SK-N-SH (cell line): ENCODE data around the gene FASTK. TPM values are rescaled to one million over a fixed set of nuclear protein-coding genes. Genes with fewer than 3 reads are reported as not detected.

Experiments used
- CTCF ChIA-PET: fragments of 300-600, 350-600 bp; formaldehyde crosslinking; extraction: SDS; loops from one replicate; lab custom pipeline; 2021; lab: Yijun Ruan, JAX
- POLR2A ChIA-PET: fragments of 350-600 bp; sonication (Branson Sonifier 250); formaldehyde crosslinking; extraction: SDS; loops from one replicate; lab custom pipeline; 2020; ENCODE audit warnings: antibody characterized with exemption, inconsistent platforms; lab: Yijun Ruan, JAX
- DNase-seq: peaks from one replicate; pipeline ENCODE4 v3.0.0; 2012
- H2AFZ ChIP-seq: fragments of 200-600 bp; sonication (generic); 2 replicates; pipeline ENCODE4 v1.8.1; 2016; ENCODE audit warnings: antibody characterized with exemption, mild to moderate bottlenecking, low read depth
- H3F3A ChIP-seq: fragments of 200-600 bp; sonication (generic); replicated peaks from 2 replicates; pipeline ENCODE3; 2016; ENCODE audit warnings: antibody characterized with exemption, mild to moderate bottlenecking; ENCODE audit not compliant: insufficient read depth
- H3K27ac ChIP-seq, 2 experiments: fragments of 200-500 bp in 1 of 2; fragments of 200-600 bp in 1 of 2; sonication (Bioruptor generic) in 1 of 2; sonication (generic), shearing (Covaris generic) in 1 of 2; 2 replicates each; pipeline versions ENCODE4 v1.5.1 to v1.6.1; 2014 to 2016; ENCODE audit warnings: low read depth in 2 of 2, inconsistent platforms in 1 of 2, low read length in 1 of 2, mild to moderate bottlenecking in 1 of 2, mixed read lengths in 1 of 2
- H3K27me3 ChIP-seq: fragments of 200-600 bp; sonication (generic), shearing (Covaris generic); 2 replicates; pipeline ENCODE4 v1.6.1; 2016; ENCODE audit warnings: mixed run types; ENCODE audit not compliant: insufficient read depth
- H3K36me3 ChIP-seq, 2 experiments: fragments of 200-500 bp in 1 of 2; fragments of 200-600 bp in 1 of 2; sonication (Bioruptor generic) in 1 of 2; sonication (generic) in 1 of 2; replicated peaks in 1 of 2; 2 replicates each; pipeline versions ENCODE3 to v1.5.1; 2014 to 2016; ENCODE audit warnings: low read length in 1 of 2, mild to moderate bottlenecking in 1 of 2; ENCODE audit not compliant: insufficient read depth in 2 of 2, control insufficient read depth in 1 of 2
- H3K4me1 ChIP-seq, 2 experiments: fragments of 200-500 bp in 1 of 2; fragments of 200-600 bp in 1 of 2; sonication (Bioruptor generic) in 1 of 2; sonication (generic), shearing (Covaris generic) in 1 of 2; 2 replicates each; pipeline versions ENCODE4 v1.5.1 to v1.6.1; 2014 to 2016; ENCODE audit warnings: low read depth in 1 of 2, low read length in 1 of 2, mixed run types in 1 of 2; ENCODE audit not compliant: insufficient read depth in 2 of 2, control insufficient read depth in 1 of 2
- H3K4me2 ChIP-seq: fragments of 200-600 bp; sonication (generic), shearing (Covaris generic); 2 replicates; pipeline ENCODE4 v1.6.1; 2017; ENCODE audit warnings: mixed run types
- H3K4me3 ChIP-seq, 2 experiments: fragments of 200-500 bp in 1 of 2; fragments of 200-600 bp in 1 of 2; sonication (Bioruptor generic) in 1 of 2; sonication (generic), shearing (Covaris generic) in 1 of 2; 2 replicates each; pipeline versions ENCODE4 v1.5.1 to v1.8.1; 2014 to 2016; ENCODE audit warnings: low read depth in 2 of 2, inconsistent platforms in 1 of 2, low read length in 1 of 2, mild to moderate bottlenecking in 1 of 2, mixed read lengths in 1 of 2, moderate library complexity in 1 of 2
- H3K79me2 ChIP-seq: fragments of 200-600 bp; sonication (generic); 2 replicates; pipeline ENCODE4 v1.8.1; 2017; ENCODE audit warnings: mild to moderate bottlenecking; ENCODE audit not compliant: insufficient read depth
- H3K9ac ChIP-seq: fragments of 200-600 bp; sonication (generic); 2 replicates; pipeline ENCODE4 v1.6.1; 2017; ENCODE audit warnings: mixed run types
- H3K9me2 ChIP-seq: fragments of 200-600 bp; sonication (generic); 2 replicates; pipeline ENCODE4 v1.6.1; 2017; ENCODE audit warnings: mixed run types
- H3K9me3 ChIP-seq: fragments of 200-600 bp; sonication (generic); 2 replicates; pipeline ENCODE4 v1.6.1; 2017; ENCODE audit warnings: mixed run types, mild to moderate bottlenecking, moderate library complexity
- H4K20me1 ChIP-seq: fragments of 200-600 bp; sonication (generic); 2 replicates; pipeline ENCODE4 v1.6.1; 2017; ENCODE audit warnings: mild to moderate bottlenecking, mixed run types; ENCODE audit not compliant: insufficient read depth
- CHD2 ChIP-seq: fragments of 150-350 bp; IDR thresholded peaks from 2 replicates; pipeline ENCODE4 v1.6.1; 2018; ENCODE audit warnings: low read length; ENCODE audit not compliant: partially characterized antibody
- FOSL2 ChIP-seq: IDR thresholded peaks from 2 replicates; pipeline ENCODE4 v1.4.0; 2012; ENCODE audit warnings: low read depth, mild to moderate bottlenecking, moderate library complexity, borderline replicate concordance
- FOXM1 ChIP-seq: IDR thresholded peaks from 2 replicates; pipeline ENCODE4 v1.4.0; 2012; ENCODE audit warnings: low read depth, mild to moderate bottlenecking
- GABPA ChIP-seq: IDR thresholded peaks from 2 replicates; pipeline ENCODE4 v1.4.0; 2012; ENCODE audit warnings: low read depth, mild to moderate bottlenecking
- GATA2 ChIP-seq: sonication (generic); formaldehyde crosslinking; IDR thresholded peaks from 2 replicates; pipeline ENCODE4 v1.5.0; 2020; ENCODE audit warnings: mild to moderate bottlenecking, missing genetic modification reagents
- JUND ChIP-seq: IDR thresholded peaks from 2 replicates; pipeline ENCODE4 v1.4.0; 2012
- MXI1 ChIP-seq: IDR thresholded peaks from 2 replicates; pipeline ENCODE4 v1.6.1; 2012; ENCODE audit warnings: mild to moderate bottlenecking, low read depth, low read length, improper control_type of control experiment
- POLR2AphosphoS5 ChIP-seq: IDR thresholded peaks from 2 replicates; pipeline ENCODE4 v1.6.1; 2012; ENCODE audit warnings: low read depth, low read length
- RAD21 ChIP-seq: IDR thresholded peaks from 2 replicates; pipeline ENCODE4 v1.6.1; 2012; ENCODE audit warnings: mild to moderate bottlenecking, low read length
- RCOR1 ChIP-seq: fragments of 150-350 bp; IDR thresholded peaks from 2 replicates; pipeline ENCODE4 v1.6.1; 2017; ENCODE audit warnings: antibody characterized with exemption, low read length
- RXRA ChIP-seq: IDR thresholded peaks from 2 replicates; pipeline ENCODE4 v1.4.0; 2012; ENCODE audit warnings: low read depth, mild to moderate bottlenecking, borderline replicate concordance
- SMC3 ChIP-seq: IDR thresholded peaks from 2 replicates; pipeline ENCODE4 v1.6.1; 2012; ENCODE audit warnings: low read depth, low read length, improper control_type of control experiment
- WGBS: methylation state at CpG from one replicate; pipeline ENCODE4 v1.1.6; 2017; ENCODE audit warnings: low lambda C conversion rate; 5-methylcytosine and 5-hydroxymethylcytosine counted together
- polyA plus RNA-seq, 3 experiments: library from polyadenylated mRNA; depleted of rRNA; stranded (reverse); fragments of >200 nt; gene quantifications; 2 replicates each; pipeline ENCODE4 v1.2.3, GENCODE V29; 2012
- TF ChIP-seq, protein P1 (sequence below): IDR thresholded peaks from 2 replicates; pipeline ENCODE4 v1.4.0; 2012; ENCODE audit warnings: low read depth, borderline replicate concordance
- TF ChIP-seq, protein P2 (sequence below): fragments of 150-350 bp; IDR thresholded peaks from 2 replicates; pipeline ENCODE4 v1.6.1; 2017; ENCODE audit warnings: antibody characterized with exemption, low read length, low read depth, borderline replicate concordance
- TF ChIP-seq, protein P3 (sequence below): fragments of 150-350 bp; IDR thresholded peaks from 2 replicates; pipeline ENCODE4 v1.6.1; 2016; ENCODE audit warnings: mild to moderate bottlenecking, low read depth, low read length
- TF ChIP-seq, protein P4 (sequence below): IDR thresholded peaks from 2 replicates; pipeline ENCODE4 v1.4.0; 2012; ENCODE audit warnings: low read depth

FASTK gene
- polyA plus RNA-seq, 1 of the 3 experiments (the other 2 are of a cell fraction) = 125 TPM

GRCh38 chr7:151126491-151127137 lies 46.0 kb upstream of the FASTK start:
- H4K20me1 ChIP-seq = peaks cover 24% of the 10 kb centered on the region

DNA sequence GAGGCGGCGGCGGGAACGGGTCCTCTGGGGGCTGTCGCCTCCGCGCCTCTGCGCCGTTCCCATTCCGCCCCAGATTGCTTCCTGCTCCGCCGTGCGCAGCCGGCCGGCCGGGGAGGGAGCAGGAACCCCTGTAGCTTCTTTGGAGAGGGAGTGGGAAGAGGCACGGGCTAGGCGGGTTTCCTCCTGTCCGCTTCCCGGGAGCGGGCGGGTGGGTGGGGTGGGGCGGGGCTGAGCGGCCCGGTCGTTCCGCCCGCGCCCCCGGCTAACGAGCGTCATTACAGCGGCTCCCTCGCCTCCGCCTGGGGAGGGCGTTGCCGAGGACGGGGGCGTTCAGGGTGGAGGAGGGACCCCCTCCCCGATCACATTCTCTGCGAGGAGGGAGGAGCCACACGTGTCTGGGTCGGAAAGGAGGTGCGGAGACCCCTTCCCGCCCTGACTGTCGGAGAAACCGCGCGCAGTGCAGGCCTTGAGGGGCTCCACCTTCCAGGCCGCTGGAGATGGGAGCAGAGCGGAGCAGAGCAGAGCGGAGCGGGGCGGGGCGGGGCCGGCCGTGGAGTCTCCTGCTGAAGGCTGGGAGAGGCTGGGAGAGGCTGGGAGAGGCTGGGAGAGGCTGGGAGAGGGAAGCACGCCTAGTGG lies 45.4 kb upstream of the FASTK start:
- peaks cover 18% of the 10 kb centered on the region; the same call in 1 of the 2 replicates for H3K79me2 ChIP-seq
- POLR2A ChIA-PET = no interaction called here
- H3K27ac ChIP-seq = no peak overlapping the region
- CTCF ChIA-PET = interaction anchor here (0.8 to 18.0 kb wide), 8 partner anchors 16 to 118 kb away, joined by 4 to 243 read pairs (median 13); partner anchors contain the start of gene GBX1
- no peaks in the 10 kb centered on the region for H3K27me3 ChIP-seq
- peaks cover 24% of the 10 kb centered on the region for H4K20me1 ChIP-seq
- DNase-seq = no peak
- H3K9me2 ChIP-seq = no peaks in the 10 kb centered on the region
- H3F3A ChIP-seq = peaks cover 4% of the 10 kb centered on the region
- H3K9me3 ChIP-seq = no peaks in the 10 kb centered on the region
- no peak for TF ChIP-seq JUND
- TF ChIP-seq, protein P1, sequence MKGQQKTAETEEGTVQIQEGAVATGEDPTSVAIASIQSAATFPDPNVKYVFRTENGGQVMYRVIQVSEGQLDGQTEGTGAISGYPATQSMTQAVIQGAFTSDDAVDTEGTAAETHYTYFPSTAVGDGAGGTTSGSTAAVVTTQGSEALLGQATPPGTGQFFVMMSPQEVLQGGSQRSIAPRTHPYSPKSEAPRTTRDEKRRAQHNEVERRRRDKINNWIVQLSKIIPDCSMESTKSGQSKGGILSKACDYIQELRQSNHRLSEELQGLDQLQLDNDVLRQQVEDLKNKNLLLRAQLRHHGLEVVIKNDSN = no peak
- TF ChIP-seq RAD21 = no peak
- no peak for TF ChIP-seq CHD2
- TF ChIP-seq, protein P2, sequence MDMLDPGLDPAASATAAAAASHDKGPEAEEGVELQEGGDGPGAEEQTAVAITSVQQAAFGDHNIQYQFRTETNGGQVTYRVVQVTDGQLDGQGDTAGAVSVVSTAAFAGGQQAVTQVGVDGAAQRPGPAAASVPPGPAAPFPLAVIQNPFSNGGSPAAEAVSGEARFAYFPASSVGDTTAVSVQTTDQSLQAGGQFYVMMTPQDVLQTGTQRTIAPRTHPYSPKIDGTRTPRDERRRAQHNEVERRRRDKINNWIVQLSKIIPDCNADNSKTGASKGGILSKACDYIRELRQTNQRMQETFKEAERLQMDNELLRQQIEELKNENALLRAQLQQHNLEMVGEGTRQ = no peak
- TF ChIP-seq GABPA = no peak
- no peak for TF ChIP-seq FOSL2
- TF ChIP-seq, protein P3, sequence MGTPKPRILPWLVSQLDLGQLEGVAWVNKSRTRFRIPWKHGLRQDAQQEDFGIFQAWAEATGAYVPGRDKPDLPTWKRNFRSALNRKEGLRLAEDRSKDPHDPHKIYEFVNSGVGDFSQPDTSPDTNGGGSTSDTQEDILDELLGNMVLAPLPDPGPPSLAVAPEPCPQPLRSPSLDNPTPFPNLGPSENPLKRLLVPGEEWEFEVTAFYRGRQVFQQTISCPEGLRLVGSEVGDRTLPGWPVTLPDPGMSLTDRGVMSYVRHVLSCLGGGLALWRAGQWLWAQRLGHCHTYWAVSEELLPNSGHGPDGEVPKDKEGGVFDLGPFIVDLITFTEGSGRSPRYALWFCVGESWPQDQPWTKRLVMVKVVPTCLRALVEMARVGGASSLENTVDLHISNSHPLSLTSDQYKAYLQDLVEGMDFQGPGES = no peak
- no peak for TF ChIP-seq GATA2 (CRISPR knock-in tag)
- no peak for TF ChIP-seq POLR2AphosphoS5
- peaks cover 0 to 12% of the 10 kb centered on the region in 2 experiments; a peak in 1 of 4 replicates for H3K4me1 ChIP-seq
- peaks cover 30 to 82% of the 10 kb centered on the region in 2 experiments for H3K36me3 ChIP-seq
- H2AFZ ChIP-seq = no peak overlapping the region
- no peak overlapping the region for H3K9ac ChIP-seq
- no peak overlapping the region for H3K4me2 ChIP-seq
- WGBS = 97% methylated on average over 58 of the region's 58 CpGs
- H3K4me3 ChIP-seq = no peak overlapping the region

More at GRCh38 chr7:151126491-151127137, 46.0 kb upstream of the FASTK start:
- ChIA-PET POLR2A (no interaction called here), CTCF (interaction anchor here (1.1 to 18.0 kb wide), 5 partner anchors 16 to 118 kb away, joined by 4 to 243 read pairs (median 13); partner anchors contain the start of gene GBX1)
- Histone ChIP-seq H3K9me2 (no peaks in the 10 kb centered on the region), H3F3A (peaks cover 4% of the 10 kb centered on the region), H3K4me2 (no peak overlapping the region), H3K4me1 (peaks cover 0 to 19% of the 10 kb centered on the region in 2 experiments; a peak in 1 of 4 replicates), H3K79me2 (peaks cover 18% of the 10 kb centered on the region; the same call in 1 of the 2 replicates), H3K27me3 (no peaks in the 10 kb centered on the region), H3K4me3 (no peak overlapping the region), H3K9me3 (no peaks in the 10 kb centered on the region), H3K9ac (no peak overlapping the region), H2AFZ (no peak overlapping the region), H3K36me3 (peaks cover 33 to 83% of the 10 kb centered on the region in 2 experiments), H3K27ac (no peak overlapping the region)
- no peak for DNase-seq
- no peak for TF ChIP-seq MXI1
- no peak for TF ChIP-seq FOXM1
- TF ChIP-seq JUND = no peak
- TF ChIP-seq FOSL2 = no peak
- no peak for TF ChIP-seq RAD21
- no peak for TF ChIP-seq RCOR1
- TF ChIP-seq RXRA = no peak
- TF ChIP-seq, protein P4, sequence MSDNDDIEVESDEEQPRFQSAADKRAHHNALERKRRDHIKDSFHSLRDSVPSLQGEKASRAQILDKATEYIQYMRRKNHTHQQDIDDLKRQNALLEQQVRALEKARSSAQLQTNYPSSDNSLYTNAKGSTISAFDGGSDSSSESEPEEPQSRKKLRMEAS = no peak
- TF ChIP-seq SMC3 = no peak
- 96% methylated on average over 19 of the region's 19 CpGs for WGBS
